NCI-H748 (cell line): ENCODE data around the gene NUDT16L1.
"Not testable (repeated sequence)": the region's sequence is repeated elsewhere in the genome, so short reads cannot be mapped to it uniquely, and the experiment has no call there.

ENCODE experiments used
- DNase-seq: peaks from one replicate; lab custom pipeline; 2025; ENCODE audit not compliant: unreplicated experiment; lab: John Stamatoyannopoulos, UW

NUDT16L1 gene

GRCh38 chr16:4713663-4714501 lies 20.5 kb downstream of the NUDT16L1 start:
- DNase-seq, result no peak

- DNase-seq, result no peak
Observed at GRCh38 chr16:4714996-4715395, 21.6 kb downstream of the NUDT16L1 start.

- DNase-seq, result no peak
Observed at GRCh38 chr16:4718466-4718865, 25.1 kb downstream of the NUDT16L1 start.

- DNase-seq, result no peak
Observed at GRCh38 chr16:4723071-4723767, 29.9 kb downstream of the NUDT16L1 start.

- DNase-seq, result no peak
Observed at GRCh38 chr16:4724661-4725270, 31.4 kb downstream of the NUDT16L1 start.

GRCh38 chr16:4726616-4727015 lies 33.3 kb downstream of the NUDT16L1 start:
- DNase-seq, result no peak

GRCh38 chr16:4728676-4729075 lies 35.3 kb downstream of the NUDT16L1 start:
- no peak for DNase-seq

GRCh38 chr16:4729876-4730275 lies 36.5 kb downstream of the NUDT16L1 start:
- DNase-seq, result no peak

GRCh38 chr16:4733211-4733742 lies 39.9 kb downstream of the NUDT16L1 start:
- DNase-seq, result peak; percentile 13

GRCh38 chr16:4733747-4734062 lies 40.3 kb downstream of the NUDT16L1 start:
- DNase-seq, result no peak

- DNase-seq, result peak; percentile 91
Observed at GRCh38 chr16:4734063-4734729, 40.8 kb downstream of the NUDT16L1 start, which contains the start of the genes ANKS3 and DNAAF8. ANKS3 (minus strand) TSS chr16:4734271; CDS start chr16:4730149, 4,122 bp downstream. DNAAF8 (plus strand) TSS chr16:4734537; CDS start chr16:4736515, 1,978 bp downstream.

GRCh38 chr16:4734730-4735535 lies 41.6 kb downstream of the NUDT16L1 start:
- DNase-seq, result peak; percentile 81

GRCh38 chr16:4736546-4736945 lies 43.2 kb downstream of the NUDT16L1 start:
- no peak for DNase-seq

GRCh38 chr16:4737545-4737944 lies 44.2 kb downstream of the NUDT16L1 start:
- no peak for DNase-seq

GRCh38 chr16:4738370-4738769 lies 45.0 kb downstream of the NUDT16L1 start:
- DNase-seq, result not testable (repeated sequence)

GRCh38 chr16:4743226-4743878 lies 50.0 kb downstream of the NUDT16L1 start:
- DNase-seq, result no peak

- DNase-seq, result no peak
Observed at GRCh38 chr16:4744555-4745273, 51.4 kb downstream of the NUDT16L1 start.

GRCh38 chr16:4745274-4745569 lies 51.9 kb downstream of the NUDT16L1 start:
- DNase-seq, result no peak
